T-cell (primary cell): ENCODE measurements around the gene WNT1. TPM values are rescaled to one million over a fixed set of nuclear protein-coding genes. Genes with fewer than 3 reads are reported as not detected.

ENCODE experiments used
- ATAC-seq, 4 experiments: fragments of 200-7000 bp in 3 of 4; fragments of 150-1000 bp in 1 of 4; cut with Tn5 transposase; replicated peaks in 1 of 4; 1 replicate in 3 of 4; 2 replicates in 1 of 4; pipeline ENCODE4 v1.10.0; 2021; ENCODE audit warnings: moderate library complexity in 3 of 4, mild to moderate bottlenecking in 2 of 4, moderate number of reproducible peaks in 1 of 4
- CTCF ChIA-PET, 2 donors: fragments of 300-600 bp; sonication (Branson Sonifier 250); formaldehyde crosslinking; loops; one replicate each; lab custom pipeline; 2022; ENCODE audit warnings: antibody characterized with exemption in 2 of 2; lab: Charles Lee
- POLR2A ChIA-PET, 2 donors: fragments of 300-600 bp; sonication (Branson Sonifier 250); formaldehyde crosslinking; loops; one replicate each; lab custom pipeline; 2022; ENCODE audit warnings: antibody characterized with exemption in 2 of 2; lab: Charles Lee
- DNase-seq, 35 experiments: peaks; one replicate each; pipeline versions ENCODE4 v3.0.0 to v3.0.0-alpha.2; 2013 to 2023
- H3K27ac ChIP-seq: one replicate; pipeline ENCODE4 v1.5.1; 2013; ENCODE audit warnings: low read length
- H3K27me3 ChIP-seq, 2 experiments: replicated peaks in 1 of 2; 1 replicate in 1 of 2; 2 replicates in 1 of 2; pipeline versions ENCODE4 v1.6.1 to v1.7.0; 2013; ENCODE audit warnings: low read length in 1 of 2, mixed read lengths in 1 of 2; ENCODE audit not compliant: control insufficient read depth in 2 of 2, insufficient read depth in 2 of 2; ENCODE audit errors: extremely low read depth in 1 of 2
- H3K36me3 ChIP-seq, 2 donors: 1 replicate in 1 of 2; 2 replicates in 1 of 2; pipeline versions ENCODE4 v1.6.1 to v1.7.0; 2013; ENCODE audit warnings: low read length in 1 of 2; ENCODE audit not compliant: control insufficient read depth in 2 of 2, insufficient read depth in 1 of 2; ENCODE audit errors: extremely low read depth in 1 of 2
- H3K4me1 ChIP-seq, 2 experiments: 1 replicate in 1 of 2; 2 replicates in 1 of 2; pipeline versions ENCODE4 v1.6.1 to v1.7.0; 2013; ENCODE audit warnings: low read length in 2 of 2, mixed read lengths in 1 of 2; ENCODE audit not compliant: insufficient read depth in 2 of 2, control insufficient read depth in 1 of 2; ENCODE audit errors: extremely low read depth in 1 of 2
- H3K4me3 ChIP-seq, 2 donors: 1 replicate in 1 of 2; 2 replicates in 1 of 2; pipeline versions ENCODE4 v1.5.1 to v1.7.0; 2013; ENCODE audit warnings: mild to moderate bottlenecking in 2 of 2, low read length in 1 of 2, moderate library complexity in 1 of 2; ENCODE audit not compliant: control insufficient read depth in 1 of 2; ENCODE audit errors: extremely low read depth in 1 of 2
- H3K9me3 ChIP-seq: 2 replicates; pipeline ENCODE4 v1.7.0; 2013
- H3K27ac Mint-ChIP-seq, 2 donors: one replicate each; pipeline ENCODE4 v1.8.0; 2020 to 2021; ENCODE audit warnings: mild to moderate bottlenecking in 2 of 2, mixed read lengths in 2 of 2
- H3K27me3 Mint-ChIP-seq, 2 donors: one replicate each; pipeline ENCODE4 v1.8.0; 2021 to 2022; ENCODE audit warnings: mixed read lengths in 2 of 2
- H3K36me3 Mint-ChIP-seq: one replicate; pipeline ENCODE4 v1.8.0; 2021; ENCODE audit warnings: mixed read lengths
- H3K4me1 Mint-ChIP-seq, 3 donors: one replicate each; pipeline ENCODE4 v1.8.0; 2020 to 2022; ENCODE audit warnings: mixed read lengths in 3 of 3, mild to moderate bottlenecking in 1 of 3
- H3K4me3 Mint-ChIP-seq, 3 donors: one replicate each; pipeline ENCODE4 v1.8.0; 2020 to 2022; ENCODE audit warnings: mild to moderate bottlenecking in 3 of 3, mixed read lengths in 3 of 3, moderate library complexity in 3 of 3
- H3K9me3 Mint-ChIP-seq, 3 donors: one replicate each; pipeline ENCODE4 v1.8.0; 2020 to 2022; ENCODE audit warnings: mixed read lengths in 3 of 3
- WGBS: methylation state at CpG from one replicate; pipeline ENCODE4 v1.1.5; 2013; ENCODE audit warnings: missing lambda C conversion rate; ENCODE audit not compliant: insufficient coverage; 5-methylcytosine and 5-hydroxymethylcytosine counted together
- total RNA-seq, 35 experiments: library from RNA in 6 of 35; stranded (reverse) in 6 of 35; fragments of 120-200 nt in 1 of 35; gene quantifications; one replicate each; pipeline versions ENCODE4 v1.2.1 to v1.2.4 and lab custom pipeline; 2013 to 2026

The WNT1 gene
- total RNA-seq, 5 donors from 2014 or later (not counting 1 experiment from before 2014, with no cell fraction given), result 0.47 to 2.6 (median 0.85) TPM

GRCh38 chr12:48997719-48998496 is 19.8 kb downstream of the WNT1 start:
- Mint-ChIP-seq H3K36me3 (peaks cover 23% of the 10 kb centered on the region), H3K4me3 (peak overlapping the region; percentile 59 to 77 (median 64)), H3K27ac (peak overlapping the region in 1 of 2 donors; percentile 52), H3K4me1 (peaks cover 37 to 45% (median 44%) of the 10 kb centered on the region in 3 donors), H3K27me3 (peaks cover 48 to 69% of the 10 kb centered on the region in 2 donors), H3K9me3 (no peaks in the 10 kb centered on the region)
- WGBS, result 4% methylated on average over 57 of the region's 57 CpGs
- H3K27ac ChIP-seq, result no peak overlapping the region
- H3K27me3 ChIP-seq, result peaks cover 7 to 88% of the 10 kb centered on the region in 2 experiments
- H3K36me3 ChIP-seq, result peaks cover 3 to 16% of the 10 kb centered on the region in 2 donors
- peaks cover 3 to 44% of the 10 kb centered on the region in 2 experiments for H3K4me1 ChIP-seq
- H3K9me3 ChIP-seq, result no peaks in the 10 kb centered on the region
- ChIA-PET POLR2A (interaction anchor here in 1 of 2 donors (1.1 kb wide), 1 partner anchor 22 kb away, joined by 3 read pairs; no protein-coding TSS in a partner anchor), CTCF (interaction anchor here (0.5 to 2.8 kb wide), 16 partner anchors 10 to 138 kb away, joined by 3 to 22 read pairs (median 5); partner anchors contain the start of genes WNT1 (in 2 of the 2), PRKAG1 (in 1 of the 2) and TUBA1B (in 1 of the 2))
- peak overlapping the region; percentile 35 to 41 for H3K4me3 ChIP-seq
- DNase-seq (peak in 3 of 35 experiments; percentile 22 to 49 (median 30)), ATAC-seq (peak in 3 of 4 experiments; percentile 10 to 32 (median 24))

- Histone ChIP-seq H3K4me1 (peaks cover 3 to 44% of the 10 kb centered on the region in 2 experiments), H3K9me3 (no peaks in the 10 kb centered on the region), H3K36me3 (peaks cover 3 to 24% of the 10 kb centered on the region in 2 donors), H3K4me3 (peak overlapping the region; percentile 24 to 41), H3K27ac (no peak overlapping the region), H3K27me3 (peaks cover 5 to 88% of the 10 kb centered on the region in 2 experiments)
- POLR2A ChIA-PET, result interaction anchor here (0.6 to 0.7 kb wide), 2 partner anchors 13 to 303 kb away, joined by 3 read pairs; no protein-coding TSS in a partner anchor
- Mint-ChIP-seq H3K4me1 (peaks cover 37 to 45% (median 44%) of the 10 kb centered on the region in 3 donors), H3K4me3 (peak overlapping the region; percentile 52 to 77 (median 59)), H3K36me3 (peaks cover 30% of the 10 kb centered on the region), H3K27me3 (peaks cover 46 to 66% of the 10 kb centered on the region in 2 donors), H3K9me3 (no peaks in the 10 kb centered on the region), H3K27ac (no peak overlapping the region)
- CTCF ChIA-PET, result interaction anchor here (1.7 to 2.8 kb wide), 4 partner anchors 10 to 14 kb away, joined by 6 to 18 read pairs (median 8); no protein-coding TSS in a partner anchor
- 5% methylated on average over 28 of the region's 48 CpGs for WGBS
- DNase-seq (peak in 3 of 35 experiments; percentile 9 to 53 (median 12)), ATAC-seq (peak in 3 of 4 experiments; percentile 13 to 30 (median 15))
Measured at GRCh38 chr12:48998497-48999353, 20.6 kb downstream of the WNT1 start.

GRCh38 chr12:48999371-49000131 is 21.4 kb downstream of the WNT1 start, which contains the start of gene DDN:
Gene DDN, minus strand, starts transcription at chr12:48999375. Its CDS starts 88 bp downstream, at chr12:48999287.
- 6% methylated on average over 16 of the region's 30 CpGs for WGBS
- peaks cover 37% of the 10 kb centered on the region for H3K36me3 Mint-ChIP-seq
- DNase-seq (peak in 22 of 35 experiments; percentile 31 to 70 (median 48)), ATAC-seq (peak; percentile 44 to 51 (median 45))
- no peak within 1 kb of the TSS for H3K27ac Mint-ChIP-seq
- Histone ChIP-seq H3K9me3 (no peaks in the 10 kb centered on the region), H3K4me1 (peaks cover 3 to 44% of the 10 kb centered on the region in 2 experiments), H3K27ac (no peak within 1 kb of the TSS), H3K36me3 (peaks cover 3 to 32% of the 10 kb centered on the region in 2 donors), H3K4me3 (peak within 1 kb of the TSS; percentile 24 to 46), H3K27me3 (peaks cover 4 to 86% of the 10 kb centered on the region in 2 experiments)
- peaks cover 37 to 45% (median 44%) of the 10 kb centered on the region in 3 donors for H3K4me1 Mint-ChIP-seq
- ChIA-PET CTCF (interaction anchor here (0.9 to 1.7 kb wide), 3 partner anchors 11 to 42 kb away, joined by 3 to 9 read pairs (median 6); partner anchors contain the start of genes ARF3 (in 1 of the 2) and WNT1 (in 1 of the 2)), POLR2A (interaction anchor here (0.5 to 0.7 kb wide), 4 partner anchors 12 to 304 kb away, joined by 3 to 5 read pairs (median 4); no protein-coding TSS in a partner anchor)
- H3K4me3 Mint-ChIP-seq, result peak within 1 kb of the TSS; percentile 52 to 77 (median 59)
- H3K9me3 Mint-ChIP-seq, result no peaks in the 10 kb centered on the region
- peaks cover 42 to 58% of the 10 kb centered on the region in 2 donors for H3K27me3 Mint-ChIP-seq

- H3K27ac Mint-ChIP-seq, result no peak overlapping the region
- POLR2A ChIA-PET, result interaction anchor here in 1 of 2 donors (0.6 kb wide), 1 partner anchor 121 kb away, joined by 5 read pairs; no protein-coding TSS in a partner anchor
- Histone ChIP-seq H3K9me3 (no peaks in the 10 kb centered on the region), H3K27me3 (peaks cover 2 to 78% of the 10 kb centered on the region in 2 experiments), H3K36me3 (peaks cover 9 to 40% of the 10 kb centered on the region in 2 donors), H3K4me3 (no peak overlapping the region), H3K4me1 (peaks cover 3 to 41% of the 10 kb centered on the region in 2 experiments), H3K27ac (no peak overlapping the region)
- peaks cover 37 to 53% of the 10 kb centered on the region in 2 donors for H3K27me3 Mint-ChIP-seq
- no peaks in the 10 kb centered on the region for H3K9me3 Mint-ChIP-seq
- DNase-seq, result no peak
- H3K4me3 Mint-ChIP-seq, result no peak overlapping the region
- no CpG with 5 or more reads among the region's 2 CpGs for WGBS
- H3K4me1 Mint-ChIP-seq, result peaks cover 33 to 40% (median 39%) of the 10 kb centered on the region in 3 donors
- CTCF ChIA-PET, result interaction anchor here (0.7 to 1.7 kb wide), 5 partner anchors 12 to 141 kb away, joined by 3 to 9 read pairs (median 4); partner anchors contain the start of genes ARF3 (in 1 of the 2) and WNT1 (in 1 of the 2)
- H3K36me3 Mint-ChIP-seq, result peaks cover 45% of the 10 kb centered on the region
- no peak for ATAC-seq
Measured at GRCh38 chr12:49000346-49000745, 22.2 kb downstream of the WNT1 start.

GRCh38 chr12:49008943-49009342 is 30.8 kb downstream of the WNT1 start:
- no peaks in the 10 kb centered on the region for H3K9me3 ChIP-seq
- H3K27ac ChIP-seq, result no peak overlapping the region
- WGBS, result no CpG with 5 or more reads among the region's 1 CpG
- peaks cover 0 to 2% of the 10 kb centered on the region in 2 experiments for H3K27me3 ChIP-seq
- DNase-seq, result no peak
- H3K36me3 ChIP-seq, result peaks cover 13 to 52% of the 10 kb centered on the region in 2 donors
- H3K4me1 ChIP-seq, result no peaks in the 10 kb centered on the region
- no peak for ATAC-seq
- no peak overlapping the region for H3K4me3 ChIP-seq
- H3K36me3 Mint-ChIP-seq, result peaks cover 70% of the 10 kb centered on the region
- no peak overlapping the region for H3K4me3 Mint-ChIP-seq
- H3K27me3 Mint-ChIP-seq, result peaks cover 0 to 4% of the 10 kb centered on the region in 2 donors
- H3K27ac Mint-ChIP-seq, result no peak overlapping the region
- no peaks in the 10 kb centered on the region for H3K4me1 Mint-ChIP-seq
- POLR2A ChIA-PET, result no interaction called here
- CTCF ChIA-PET, result interaction anchor here (0.7 kb wide), 2 partner anchors 15 to 216 kb away, joined by 3 to 6 read pairs; no protein-coding TSS in a partner anchor
- H3K9me3 Mint-ChIP-seq, result no peaks in the 10 kb centered on the region
